Suppressor macrophage treated with lipopolysaccharide for 4 hours (primary cell): ENCODE measurements around the gene PTN.
"Not testable (repeated sequence)": the region's sequence is repeated elsewhere in the genome, so short reads cannot be mapped to it uniquely, and the experiment has no call there.

Experiments
- DNase-seq: peaks from one replicate; pipeline ENCODE4 v3.0.0-alpha.2; 2020

Gene PTN

GRCh38 chr7:137324796-137325696, 18.5 kb downstream of the PTN start:
- DNase-seq = no peak

- no peak for DNase-seq
Observed at GRCh38 chr7:137316648-137317353, 26.7 kb downstream of the PTN start.

GRCh38 chr7:137313201-137313600, 30.3 kb downstream of the PTN start:
- no peak for DNase-seq

GRCh38 chr7:137306748-137307147, 36.8 kb downstream of the PTN start:
- no peak for DNase-seq

GRCh38 chr7:137305901-137306621, 37.5 kb downstream of the PTN start:
- DNase-seq = no peak

GRCh38 chr7:137304624-137305235, 38.8 kb downstream of the PTN start:
- DNase-seq = no peak

- no peak for DNase-seq
Observed at GRCh38 chr7:137304165-137304564, 39.4 kb downstream of the PTN start.

GRCh38 chr7:137302081-137302480, 41.5 kb downstream of the PTN start:
- DNase-seq = no peak

- no peak for DNase-seq
Observed at GRCh38 chr7:137298464-137298794, 45.1 kb downstream of the PTN start.

GRCh38 chr7:137297551-137298463, 45.7 kb downstream of the PTN start:
- DNase-seq = no peak

- DNase-seq = no peak
Observed at GRCh38 chr7:137296576-137296975, 47.0 kb downstream of the PTN start.

GRCh38 chr7:137295739-137296324, 47.7 kb downstream of the PTN start:
- no peak for DNase-seq

- no peak for DNase-seq
Observed at GRCh38 chr7:137289101-137289500, 54.4 kb downstream of the PTN start.

GRCh38 chr7:137287651-137288258, 55.8 kb downstream of the PTN start:
- DNase-seq = no peak

- DNase-seq = no peak
Observed at GRCh38 chr7:137283153-137283552, 60.4 kb downstream of the PTN start.

- no peak for DNase-seq
Observed at GRCh38 chr7:137282043-137282442, 61.5 kb downstream of the PTN start.

GRCh38 chr7:137276189-137276588, 67.3 kb downstream of the PTN start:
- DNase-seq = no peak

GRCh38 chr7:137272249-137272648, 71.3 kb downstream of the PTN start:
- no peak for DNase-seq

- no peak for DNase-seq
Observed at GRCh38 chr7:137269240-137269639, 74.3 kb downstream of the PTN start.

- not testable (repeated sequence) for DNase-seq
Observed at GRCh38 chr7:137268001-137268865, 75.3 kb downstream of the PTN start.
